NCI-H128 (cell line): ENCODE data around the gene PGAP3.

ENCODE experiments used
- DNase-seq: peaks from one replicate; lab custom pipeline; 2025; ENCODE audit not compliant: unreplicated experiment; lab: John Stamatoyannopoulos, UW

The PGAP3 gene

DNA sequence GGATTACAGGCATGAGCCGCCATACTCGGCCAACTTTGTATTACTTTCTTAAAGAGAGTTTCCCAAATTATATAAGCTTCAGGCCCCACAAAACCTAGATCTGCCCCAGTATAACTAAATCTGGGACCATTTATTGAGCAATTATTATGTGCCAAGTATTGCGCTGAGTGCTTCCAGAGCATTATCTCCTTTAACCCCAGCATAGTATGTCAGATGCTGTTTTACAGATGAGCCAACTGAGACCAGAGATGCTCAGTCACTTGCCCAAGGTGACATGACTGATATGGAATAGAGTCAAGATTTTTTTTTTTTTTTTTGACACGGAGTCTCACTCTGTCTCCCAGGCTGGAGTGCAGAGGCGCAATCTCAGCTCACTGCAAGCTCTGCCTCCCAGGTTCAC lies 10.1 kb upstream of the PGAP3 start:
- no peak for DNase-seq

- DNase-seq, result no peak
Observed at GRCh38 chr17:39696731-39697130, 8.9 kb upstream of the PGAP3 start.

DNA sequence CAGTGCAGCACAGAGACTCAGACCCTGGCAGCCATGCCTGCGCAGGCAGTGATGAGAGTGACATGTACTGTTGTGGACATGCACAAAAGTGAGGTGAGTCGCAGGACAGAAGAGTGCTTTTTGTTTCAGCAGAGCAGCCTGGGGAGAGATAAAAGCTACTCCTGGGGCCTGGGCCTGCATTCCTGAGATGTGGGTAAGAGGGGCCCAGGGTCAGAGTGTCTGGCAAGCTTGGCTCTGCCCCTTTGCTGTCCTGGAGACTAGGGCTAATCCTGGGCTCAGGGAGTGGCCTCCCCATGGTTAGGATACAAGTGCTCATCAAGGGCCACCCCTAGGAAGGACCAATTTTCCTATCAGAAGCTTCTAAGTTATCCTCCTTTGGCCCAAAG lies 7.2 kb upstream of the PGAP3 start:
- DNase-seq, result no peak

DNA sequence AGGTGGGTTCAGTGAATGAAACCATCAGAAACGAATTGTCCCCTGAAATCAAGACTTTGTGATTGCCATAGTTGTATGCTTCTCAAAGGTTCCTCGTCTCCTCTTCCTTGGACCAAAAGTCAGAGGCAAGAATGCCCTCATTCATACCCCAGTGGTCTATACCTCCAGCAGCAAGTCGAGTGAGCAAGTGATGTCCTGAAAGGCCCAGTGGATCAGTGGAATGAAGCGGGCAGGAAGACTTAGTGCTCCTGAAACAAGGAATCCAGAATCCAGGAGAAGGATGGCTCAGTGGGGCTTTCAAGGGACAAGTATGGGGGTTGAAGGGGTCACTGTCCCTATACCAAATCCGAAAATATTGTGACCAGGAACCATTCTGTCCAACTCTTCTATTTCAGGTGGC lies 6.7 kb upstream of the PGAP3 start:
- DNase-seq, result no peak

- DNase-seq, result no peak
Observed at GRCh38 chr17:39688945-39689344, 1.1 kb upstream of the PGAP3 start.

GRCh38 chr17:39688475-39688835 lies 598 bp upstream of the PGAP3 start:
- DNase-seq, result no peak

GRCh38 chr17:39687101-39687545 lies 734 bp downstream of the PGAP3 start:
- DNase-seq, result no peak

- DNase-seq, result no peak
Observed at GRCh38 chr17:39684369-39685192, 3.3 kb downstream of the PGAP3 start.

GRCh38 chr17:39683295-39683939 lies 4.4 kb downstream of the PGAP3 start:
- no peak for DNase-seq

- no peak for DNase-seq
Observed at GRCh38 chr17:39679521-39680192, 8.2 kb downstream of the PGAP3 start.

DNA sequence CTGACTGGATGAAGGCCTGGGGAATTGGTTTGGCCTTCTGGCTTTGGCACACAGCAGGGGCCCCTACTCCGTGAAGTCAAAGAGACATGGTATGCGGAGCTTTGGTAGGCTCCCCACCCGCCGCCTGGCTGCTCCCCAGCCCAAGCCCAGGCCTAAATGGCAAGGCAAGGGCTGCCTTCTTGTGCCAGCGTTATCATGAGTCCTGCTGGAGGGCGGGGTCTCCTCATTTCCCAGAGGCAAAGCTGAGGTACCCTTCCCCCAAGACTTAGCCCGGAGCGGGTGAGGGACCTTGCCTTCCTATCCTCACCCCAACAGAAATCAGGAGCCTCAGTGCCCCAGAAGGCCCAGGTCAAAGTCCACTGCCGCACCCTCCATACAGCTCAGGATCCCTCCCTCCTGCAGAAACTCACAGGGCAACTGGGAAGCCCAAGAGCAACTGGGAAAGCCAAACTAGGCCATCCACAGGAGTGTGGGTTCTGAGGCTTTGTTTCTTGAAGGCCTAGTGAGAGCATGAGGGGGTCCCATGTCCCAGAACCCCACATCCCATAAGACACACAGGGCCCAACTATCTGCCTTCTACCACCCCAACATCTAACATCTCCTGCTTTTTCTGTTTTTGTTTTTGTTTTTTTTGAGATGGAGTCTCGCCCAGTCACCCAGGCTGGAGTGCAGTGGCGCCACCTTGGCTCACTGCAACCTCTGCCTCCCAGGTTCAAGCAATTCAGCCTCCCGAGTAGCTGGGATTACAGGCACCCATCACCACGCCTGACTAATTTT lies 9.3 kb downstream of the PGAP3 start:
- DNase-seq, result no peak

DNA sequence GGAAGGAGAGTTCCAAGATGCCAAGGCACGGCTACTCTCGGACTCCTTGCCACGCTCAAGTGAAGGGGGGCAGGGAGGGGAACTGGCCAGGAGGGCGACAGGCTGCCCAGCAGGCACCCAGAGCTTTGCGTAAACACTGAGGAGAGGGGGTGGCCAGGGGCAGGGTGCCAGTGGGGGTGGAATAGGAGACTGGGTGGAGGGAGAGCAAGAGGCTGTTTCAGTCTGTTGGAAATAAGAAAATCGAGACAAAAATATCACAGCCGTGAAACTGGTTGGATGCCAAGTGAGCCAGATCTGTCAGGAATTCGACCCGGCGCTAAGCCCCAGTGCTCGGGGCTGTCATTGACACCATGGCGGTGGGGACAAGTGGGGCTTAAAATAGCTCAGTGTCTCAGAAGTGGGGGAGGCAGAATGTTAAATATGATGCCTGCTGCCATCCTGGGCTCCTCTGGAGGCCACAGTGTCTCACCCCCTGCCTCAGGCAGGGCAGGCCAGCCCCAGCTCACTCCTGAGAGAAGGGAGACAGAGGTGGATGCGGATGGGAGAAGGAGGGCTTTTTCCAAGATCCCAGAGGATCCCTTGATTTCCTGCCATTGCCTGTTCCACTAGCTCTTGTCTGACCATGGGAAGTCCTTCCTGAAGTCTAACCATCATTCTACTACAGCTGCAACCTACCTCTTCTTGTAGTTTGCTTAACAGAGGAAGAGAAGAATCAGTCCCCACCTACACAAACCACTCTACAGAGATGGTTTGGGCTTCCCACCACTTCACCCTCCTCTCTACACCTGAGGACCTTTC lies 10.1 kb downstream of the PGAP3 start:
- no peak for DNase-seq

DNA sequence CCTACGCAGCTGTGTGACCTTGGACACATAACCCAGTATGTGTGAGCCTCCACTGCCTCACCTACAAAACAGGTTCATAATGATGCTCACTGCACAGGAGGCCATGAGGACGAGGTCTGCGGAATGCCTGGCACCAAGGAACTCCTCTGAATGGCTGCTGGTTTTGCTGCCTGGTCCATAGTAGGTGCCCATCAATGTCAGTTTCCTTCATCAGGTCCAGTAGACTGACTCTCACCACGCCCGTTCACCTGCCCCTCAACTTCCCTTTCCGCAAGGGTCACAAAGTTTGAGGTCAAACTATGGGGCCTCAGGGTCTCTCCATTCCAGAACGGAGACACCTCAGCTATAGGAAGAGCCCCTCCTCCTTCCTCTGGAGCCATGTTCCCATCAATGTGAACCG lies 10.8 kb downstream of the PGAP3 start:
- no peak for DNase-seq

- no peak for DNase-seq
Observed at GRCh38 chr17:39676198-39676819, 11.5 kb downstream of the PGAP3 start.

GRCh38 chr17:39675390-39676082 lies 12.3 kb downstream of the PGAP3 start:
- DNase-seq, result no peak

DNA sequence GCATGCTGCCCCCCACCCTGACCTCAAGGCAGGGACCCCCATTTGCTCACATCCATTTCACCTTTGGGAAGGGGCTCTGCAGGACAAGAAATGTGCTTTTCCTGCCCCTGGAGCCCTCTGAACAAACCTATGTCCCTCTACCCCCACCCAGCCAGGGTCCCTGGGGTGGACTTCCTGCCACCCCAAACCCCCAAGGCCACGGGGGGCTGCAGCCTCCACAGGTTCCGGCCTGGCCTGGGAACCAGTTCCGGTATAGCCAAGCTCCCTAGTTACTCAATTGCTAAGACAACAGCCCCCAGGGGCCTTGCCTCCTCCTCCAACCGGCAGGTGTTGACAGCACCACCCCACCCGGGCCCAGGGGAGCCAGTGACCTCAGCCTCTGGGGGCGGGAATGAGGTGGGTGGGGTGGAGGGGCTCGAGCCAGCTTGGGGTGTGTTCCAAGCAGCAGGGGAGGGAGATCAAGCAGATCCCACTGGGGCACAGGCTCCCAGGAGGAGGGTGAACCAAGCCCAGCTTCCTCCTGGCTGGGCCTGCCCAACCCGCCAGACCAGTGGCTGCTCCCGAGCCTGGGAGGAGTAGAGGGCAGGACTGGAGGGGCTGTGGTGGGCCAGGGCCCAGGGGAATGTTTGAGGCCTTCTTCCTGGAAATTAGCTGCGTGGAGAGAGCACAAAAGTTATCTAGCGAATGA lies 13.0 kb downstream of the PGAP3 start:
- no peak for DNase-seq

GRCh38 chr17:39674179-39674578 lies 13.7 kb downstream of the PGAP3 start:
- no peak for DNase-seq

GRCh38 chr17:39673335-39674081 lies 14.3 kb downstream of the PGAP3 start:
- no peak for DNase-seq
